ENCODE measurements around the gene PLD2. TPM values are rescaled to one million over a fixed set of nuclear protein-coding genes. Genes with fewer than 3 reads are reported as not detected.

The PLD2 gene
- total and polyA plus RNA-seq, 7 experiments from 2014 or later = 1.5 to 42.7 (median 25.2) TPM

- no peak overlapping the region for H3K27ac ChIP-seq (ENCODE audit: low read depth, low read length)
- Mint-ChIP-seq H3K27ac (no peak overlapping the region), H3K4me3 (no peak overlapping the region)
These were observed 37.3 kb upstream of the PLD2 start for GRCh38 chr17:4769628-4770027.

GRCh38 chr17:4771519-4772234 is 35.3 kb upstream of the PLD2 start, which contains the start of gene TM4SF5:
Gene TM4SF5 (plus strand): TSS chr17:4771886. CDS start chr17:4771923, 37 bp downstream.
- DNase-seq = no peak
- H3K36me3 Mint-ChIP-seq = no peaks in the 10 kb centered on the region
- H3K4me3 Mint-ChIP-seq = peak within 1 kb of the TSS in 1 of 10 donors; percentile 64
- Histone ChIP-seq H3K36me3 (ENCODE audit: control insufficient read depth in 2 of 3, insufficient read depth in 3 of 3, low read length in 3 of 3) (no peaks in the 10 kb centered on the region), H3K9me3 (ENCODE audit: control insufficient read depth in 2 of 3, low read length in 3 of 3) (no peaks in the 10 kb centered on the region), H3K27me3 (ENCODE audit: control insufficient read depth in 2 of 2, insufficient read depth in 2 of 2, low read length in 2 of 2) (no peaks in the 10 kb centered on the region), H3K4me3 (ENCODE audit: low read length) (no peak within 1 kb of the TSS), H3K27ac (ENCODE audit: low read depth, low read length) (no peak within 1 kb of the TSS), H3K4me1 (ENCODE audit: control insufficient read depth in 2 of 2, insufficient read depth in 2 of 2, low read length in 2 of 2) (peaks cover 0 to 7% of the 10 kb centered on the region in 2 donors)
- peak within 1 kb of the TSS in 2 of 9 donors; percentile 54 to 82 for H3K27ac Mint-ChIP-seq
- no peaks in the 10 kb centered on the region for H3K9me3 Mint-ChIP-seq
- H3K27me3 Mint-ChIP-seq = peaks cover 0 to 12% (median 6%) of the 10 kb centered on the region in 5 donors
- ChIA-PET CTCF (no interaction called here), POLR2A (no interaction called here)
- intact Hi-C loops (cut with micrococcal nuclease) = no loop called here
- ATAC-seq = no peak
- peaks cover 6 to 17% (median 7%) of the 10 kb centered on the region in 7 donors for H3K4me1 Mint-ChIP-seq

More at GRCh38 chr17:4769628-4770027, 37.3 kb upstream of the PLD2 start:
- POLR2A ChIA-PET = no interaction called here
- ATAC-seq (no peak), DNase-seq (no peak)
- intact Hi-C loops (cut with micrococcal nuclease) = no loop called here
- H3K36me3 ChIP-seq (ENCODE audit: control insufficient read depth in 2 of 3, insufficient read depth in 3 of 3, low read length in 3 of 3) = no peaks in the 10 kb centered on the region
- H3K9me3 ChIP-seq (ENCODE audit: control insufficient read depth in 2 of 3, low read length in 3 of 3) = no peaks in the 10 kb centered on the region
- no peaks in the 10 kb centered on the region for H3K27me3 ChIP-seq (ENCODE audit: control insufficient read depth in 2 of 2, insufficient read depth in 2 of 2, low read length in 2 of 2)
- peaks cover 0 to 9% (median 6%) of the 10 kb centered on the region in 5 donors for H3K27me3 Mint-ChIP-seq
- H3K36me3 Mint-ChIP-seq = no peaks in the 10 kb centered on the region
- no peak overlapping the region for H3K4me3 ChIP-seq (ENCODE audit: low read length)
- CTCF ChIA-PET = no interaction called here
- H3K4me1 Mint-ChIP-seq = peaks cover 6 to 17% (median 7%) of the 10 kb centered on the region in 7 donors
- H3K9me3 Mint-ChIP-seq = no peaks in the 10 kb centered on the region
- H3K4me1 ChIP-seq (ENCODE audit: control insufficient read depth in 2 of 2, insufficient read depth in 2 of 2, low read length in 2 of 2) = peaks cover 0 to 7% of the 10 kb centered on the region in 2 donors

GRCh38 chr17:4772235-4772613 is 34.7 kb upstream of the PLD2 start:
- Histone ChIP-seq H3K36me3 (ENCODE audit: control insufficient read depth in 2 of 3, insufficient read depth in 3 of 3, low read length in 3 of 3) (no peaks in the 10 kb centered on the region), H3K9me3 (ENCODE audit: control insufficient read depth in 2 of 3, low read length in 3 of 3) (no peaks in the 10 kb centered on the region), H3K4me1 (ENCODE audit: control insufficient read depth in 2 of 2, insufficient read depth in 2 of 2, low read length in 2 of 2) (peaks cover 0 to 7% of the 10 kb centered on the region in 2 donors), H3K27me3 (ENCODE audit: control insufficient read depth in 2 of 2, insufficient read depth in 2 of 2, low read length in 2 of 2) (no peaks in the 10 kb centered on the region), H3K27ac (ENCODE audit: low read depth, low read length) (no peak overlapping the region), H3K4me3 (ENCODE audit: low read length) (no peak overlapping the region)
- no peaks in the 10 kb centered on the region for H3K36me3 Mint-ChIP-seq
- H3K27ac Mint-ChIP-seq = no peak overlapping the region
- H3K27me3 Mint-ChIP-seq = peaks cover 0 to 17% (median 6%) of the 10 kb centered on the region in 5 donors
- ChIA-PET CTCF (no interaction called here), POLR2A (no interaction called here)
- no peak for DNase-seq
- no peak for ATAC-seq
- no peak overlapping the region for H3K4me3 Mint-ChIP-seq
- H3K9me3 Mint-ChIP-seq = no peaks in the 10 kb centered on the region
- H3K4me1 Mint-ChIP-seq = peaks cover 6 to 17% (median 7%) of the 10 kb centered on the region in 7 donors
- intact Hi-C loops (cut with micrococcal nuclease) = no loop called here

GRCh38 chr17:4777969-4778760 is 28.8 kb upstream of the PLD2 start:
- Histone ChIP-seq H3K4me1 (ENCODE audit: control insufficient read depth in 2 of 2, insufficient read depth in 2 of 2, low read length in 2 of 2) (no peaks in the 10 kb centered on the region), H3K36me3 (ENCODE audit: control insufficient read depth in 2 of 3, insufficient read depth in 3 of 3, low read length in 3 of 3) (no peaks in the 10 kb centered on the region), H3K27ac (ENCODE audit: low read depth, low read length) (no peak overlapping the region), H3K27me3 (ENCODE audit: control insufficient read depth in 2 of 2, insufficient read depth in 2 of 2, low read length in 2 of 2) (peaks cover 0 to 5% of the 10 kb centered on the region in 2 donors), H3K9me3 (ENCODE audit: control insufficient read depth in 2 of 3, low read length in 3 of 3) (no peaks in the 10 kb centered on the region), H3K4me3 (ENCODE audit: low read length) (no peak overlapping the region)
- intact Hi-C loops (cut with micrococcal nuclease) = no loop called here
- Mint-ChIP-seq H3K27ac (peak overlapping the region in 1 of 9 donors; percentile 27), H3K4me1 (peaks cover 0 to 7% (median 0%) of the 10 kb centered on the region in 7 donors), H3K36me3 (no peaks in the 10 kb centered on the region), H3K27me3 (peaks cover 21 to 50% (median 34%) of the 10 kb centered on the region in 5 donors), H3K9me3 (peaks cover 0 to 1% (median 0%) of the 10 kb centered on the region in 11 donors), H3K4me3 (no peak overlapping the region)
- POLR2A ChIA-PET = interaction anchor here (1.7 kb wide), 1 partner anchor 12 kb away, joined by 6 read pairs; no protein-coding TSS in a partner anchor
- no peak for ATAC-seq
- CTCF ChIA-PET = no interaction called here
- DNase-seq = no peak

GRCh38 chr17:4780325-4780955 is 26.5 kb upstream of the PLD2 start:
- no peak for DNase-seq
- H3K9me3 Mint-ChIP-seq = peaks cover 0 to 1% (median 0%) of the 10 kb centered on the region in 11 donors
- peaks cover 3 to 5% of the 10 kb centered on the region in 2 donors for H3K27me3 ChIP-seq (ENCODE audit: control insufficient read depth in 2 of 2, insufficient read depth in 2 of 2, low read length in 2 of 2)
- no peak overlapping the region for H3K27ac ChIP-seq (ENCODE audit: low read depth, low read length)
- peaks cover 0 to 8% (median 5%) of the 10 kb centered on the region in 7 donors for H3K4me1 Mint-ChIP-seq
- peaks cover 35 to 65% (median 47%) of the 10 kb centered on the region in 5 donors for H3K27me3 Mint-ChIP-seq
- no peak for ATAC-seq
- H3K36me3 ChIP-seq (ENCODE audit: control insufficient read depth in 2 of 3, insufficient read depth in 3 of 3, low read length in 3 of 3) = no peaks in the 10 kb centered on the region
- H3K4me1 ChIP-seq (ENCODE audit: control insufficient read depth in 2 of 2, insufficient read depth in 2 of 2, low read length in 2 of 2) = peaks cover 3 to 4% of the 10 kb centered on the region in 2 donors
- no peaks in the 10 kb centered on the region for H3K9me3 ChIP-seq (ENCODE audit: control insufficient read depth in 2 of 3, low read length in 3 of 3)
- no peaks in the 10 kb centered on the region for H3K36me3 Mint-ChIP-seq
- H3K4me3 Mint-ChIP-seq = no peak overlapping the region
- H3K27ac Mint-ChIP-seq = no peak overlapping the region
- ChIA-PET POLR2A (interaction anchor here (0.6 kb wide), 3 partner anchors 59 to 611 kb away, joined by 3 to 6 read pairs (median 3); no protein-coding TSS in a partner anchor), CTCF (interaction anchor here (0.8 kb wide), 1 partner anchor 102 kb away, joined by 3 read pairs; no protein-coding TSS in a partner anchor)
- intact Hi-C loops (cut with micrococcal nuclease) = no loop called here
- H3K4me3 ChIP-seq (ENCODE audit: low read length) = no peak overlapping the region

- intact Hi-C loops (cut with micrococcal nuclease) = no loop called here
- Histone ChIP-seq H3K9me3 (ENCODE audit: control insufficient read depth in 2 of 3, low read length in 3 of 3) (no peaks in the 10 kb centered on the region), H3K27ac (ENCODE audit: low read depth, low read length) (no peak overlapping the region), H3K36me3 (ENCODE audit: control insufficient read depth in 2 of 3, insufficient read depth in 3 of 3, low read length in 3 of 3) (no peaks in the 10 kb centered on the region), H3K4me1 (ENCODE audit: control insufficient read depth in 2 of 2, insufficient read depth in 2 of 2, low read length in 2 of 2) (peaks cover 9 to 15% of the 10 kb centered on the region in 2 donors), H3K27me3 (ENCODE audit: control insufficient read depth in 2 of 2, insufficient read depth in 2 of 2, low read length in 2 of 2) (peaks cover 3 to 16% of the 10 kb centered on the region in 2 donors), H3K4me3 (ENCODE audit: low read length) (no peak overlapping the region)
- no peak overlapping the region for H3K27ac Mint-ChIP-seq
- CTCF ChIA-PET = no interaction called here
- no peak for DNase-seq
- H3K4me1 Mint-ChIP-seq = peaks cover 5 to 24% (median 10%) of the 10 kb centered on the region in 7 donors
- POLR2A ChIA-PET = interaction anchor here (0.6 to 0.7 kb wide), 2 partner anchors 79 to 1645 kb away, joined by 4 read pairs; no protein-coding TSS in a partner anchor
- ATAC-seq = no peak
- H3K27me3 Mint-ChIP-seq = peaks cover 54 to 80% (median 64%) of the 10 kb centered on the region in 5 donors
- peak overlapping the region in 1 of 10 donors; percentile 2 for H3K4me3 Mint-ChIP-seq
- H3K36me3 Mint-ChIP-seq = no peaks in the 10 kb centered on the region
- H3K9me3 Mint-ChIP-seq = peaks cover 0 to 2% (median 0%) of the 10 kb centered on the region in 11 donors
These were observed 24.3 kb upstream of the PLD2 start for GRCh38 chr17:4782652-4783051.
